ENCODE results near the gene ZFP30.

ZFP30 gene

GRCh38 chr19:37594304-37594981 lies 60.8 kb downstream of the ZFP30 start, which contains the start of the genes ZNF540 and ZNF571:
Gene ZNF540, plus strand, starts transcription at chr19:37594876. Its CDS starts 3,572 bp downstream, at chr19:37598448.
Gene ZNF571, minus strand, starts transcription at chr19:37594792. Its CDS starts 8,116 bp downstream, at chr19:37586676.
- peak; percentile 99 for ATAC-seq
- TF ChIP-seq ISL1 (CRISPR knock-in tag; IDR thresholded peaks at IDR 0.05) (no peak), BACH2 (CRISPR knock-in tag; IDR thresholded peaks at IDR 0.05; ENCODE audit: borderline replicate concordance) (no peak), ESRRG (CRISPR knock-in tag; IDR thresholded peaks at IDR 0.05) (no peak), POU6F1 (CRISPR knock-in tag; IDR thresholded peaks at IDR 0.05; ENCODE audit: borderline replicate concordance, low read depth) (no peak), TCF4 (CRISPR knock-in tag; IDR thresholded peaks at IDR 0.05; ENCODE audit: borderline replicate concordance) (no peak), ZNF8 (CRISPR knock-in tag; IDR thresholded peaks at IDR 0.05) (no peak), ZNF70 (CRISPR knock-in tag; IDR thresholded peaks at IDR 0.05) (no peak)
- TF ChIP-seq, protein P1, sequence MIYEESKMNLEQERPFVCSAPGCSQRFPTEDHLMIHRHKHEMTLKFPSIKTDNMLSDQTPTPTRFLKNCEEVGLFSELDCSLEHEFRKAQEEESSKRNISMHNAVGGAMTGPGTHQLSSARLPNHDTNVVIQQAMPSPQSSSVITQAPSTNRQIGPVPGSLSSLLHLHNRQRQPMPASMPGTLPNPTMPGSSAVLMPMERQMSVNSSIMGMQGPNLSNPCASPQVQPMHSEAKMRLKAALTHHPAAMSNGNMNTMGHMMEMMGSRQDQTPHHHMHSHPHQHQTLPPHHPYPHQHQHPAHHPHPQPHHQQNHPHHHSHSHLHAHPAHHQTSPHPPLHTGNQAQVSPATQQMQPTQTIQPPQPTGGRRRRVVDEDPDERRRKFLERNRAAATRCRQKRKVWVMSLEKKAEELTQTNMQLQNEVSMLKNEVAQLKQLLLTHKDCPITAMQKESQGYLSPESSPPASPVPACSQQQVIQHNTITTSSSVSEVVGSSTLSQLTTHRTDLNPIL (CRISPR knock-in tag; IDR thresholded peaks at IDR 0.05; ENCODE audit: low read depth), result no peak
- TF ChIP-seq, protein P2, sequence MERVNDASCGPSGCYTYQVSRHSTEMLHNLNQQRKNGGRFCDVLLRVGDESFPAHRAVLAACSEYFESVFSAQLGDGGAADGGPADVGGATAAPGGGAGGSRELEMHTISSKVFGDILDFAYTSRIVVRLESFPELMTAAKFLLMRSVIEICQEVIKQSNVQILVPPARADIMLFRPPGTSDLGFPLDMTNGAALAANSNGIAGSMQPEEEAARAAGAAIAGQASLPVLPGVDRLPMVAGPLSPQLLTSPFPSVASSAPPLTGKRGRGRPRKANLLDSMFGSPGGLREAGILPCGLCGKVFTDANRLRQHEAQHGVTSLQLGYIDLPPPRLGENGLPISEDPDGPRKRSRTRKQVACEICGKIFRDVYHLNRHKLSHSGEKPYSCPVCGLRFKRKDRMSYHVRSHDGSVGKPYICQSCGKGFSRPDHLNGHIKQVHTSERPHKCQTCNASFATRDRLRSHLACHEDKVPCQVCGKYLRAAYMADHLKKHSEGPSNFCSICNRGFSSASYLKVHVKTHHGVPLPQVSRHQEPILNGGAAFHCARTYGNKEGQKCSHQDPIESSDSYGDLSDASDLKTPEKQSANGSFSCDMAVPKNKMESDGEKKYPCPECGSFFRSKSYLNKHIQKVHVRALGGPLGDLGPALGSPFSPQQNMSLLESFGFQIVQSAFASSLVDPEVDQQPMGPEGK (CRISPR knock-in tag; IDR thresholded peaks at IDR 0.05; ENCODE audit: borderline replicate concordance), result peak; percentile 38; the same call in 1 of the 2 replicates

GRCh38 chr19:37593996-37594303 lies 61.3 kb downstream of the ZFP30 start:
- ATAC-seq, result no peak
- TF ChIP-seq TCF4 (CRISPR knock-in tag; IDR thresholded peaks at IDR 0.05; ENCODE audit: borderline replicate concordance) (no peak), CSDC2 (CRISPR knock-in tag; IDR thresholded peaks at IDR 0.05) (no peak), SNAI2 (CRISPR knock-in tag; IDR thresholded peaks at IDR 0.05) (no peak), OSR1 (CRISPR knock-in tag; IDR thresholded peaks at IDR 0.05) (no peak), ESRRG (CRISPR knock-in tag; IDR thresholded peaks at IDR 0.05) (no peak), ZNF565 (CRISPR knock-in tag; conservative IDR thresholded peaks at IDR 0.05; ENCODE audit: low read depth) (no peak), ZC3H10 (CRISPR knock-in tag; IDR thresholded peaks at IDR 0.05) (no peak), ZFP3 (CRISPR knock-in tag; IDR thresholded peaks at IDR 0.05) (no peak)
- TF ChIP-seq, protein P2 (CRISPR knock-in tag; IDR thresholded peaks at IDR 0.05; ENCODE audit: borderline replicate concordance), result no peak
- TF ChIP-seq, protein P1 (CRISPR knock-in tag; IDR thresholded peaks at IDR 0.05; ENCODE audit: low read depth), result no peak
- TF ChIP-seq, protein P3, sequence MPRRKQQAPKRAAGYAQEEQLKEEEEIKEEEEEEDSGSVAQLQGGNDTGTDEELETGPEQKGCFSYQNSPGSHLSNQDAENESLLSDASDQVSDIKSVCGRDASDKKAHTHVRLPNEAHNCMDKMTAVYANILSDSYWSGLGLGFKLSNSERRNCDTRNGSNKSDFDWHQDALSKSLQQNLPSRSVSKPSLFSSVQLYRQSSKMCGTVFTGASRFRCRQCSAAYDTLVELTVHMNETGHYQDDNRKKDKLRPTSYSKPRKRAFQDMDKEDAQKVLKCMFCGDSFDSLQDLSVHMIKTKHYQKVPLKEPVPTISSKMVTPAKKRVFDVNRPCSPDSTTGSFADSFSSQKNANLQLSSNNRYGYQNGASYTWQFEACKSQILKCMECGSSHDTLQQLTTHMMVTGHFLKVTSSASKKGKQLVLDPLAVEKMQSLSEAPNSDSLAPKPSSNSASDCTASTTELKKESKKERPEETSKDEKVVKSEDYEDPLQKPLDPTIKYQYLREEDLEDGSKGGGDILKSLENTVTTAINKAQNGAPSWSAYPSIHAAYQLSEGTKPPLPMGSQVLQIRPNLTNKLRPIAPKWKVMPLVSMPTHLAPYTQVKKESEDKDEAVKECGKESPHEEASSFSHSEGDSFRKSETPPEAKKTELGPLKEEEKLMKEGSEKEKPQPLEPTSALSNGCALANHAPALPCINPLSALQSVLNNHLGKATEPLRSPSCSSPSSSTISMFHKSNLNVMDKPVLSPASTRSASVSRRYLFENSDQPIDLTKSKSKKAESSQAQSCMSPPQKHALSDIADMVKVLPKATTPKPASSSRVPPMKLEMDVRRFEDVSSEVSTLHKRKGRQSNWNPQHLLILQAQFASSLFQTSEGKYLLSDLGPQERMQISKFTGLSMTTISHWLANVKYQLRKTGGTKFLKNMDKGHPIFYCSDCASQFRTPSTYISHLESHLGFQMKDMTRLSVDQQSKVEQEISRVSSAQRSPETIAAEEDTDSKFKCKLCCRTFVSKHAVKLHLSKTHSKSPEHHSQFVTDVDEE (CRISPR knock-in tag; IDR thresholded peaks at IDR 0.05), result no peak

GRCh38 chr19:37583340-37583739 lies 71.9 kb downstream of the ZFP30 start:
- ATAC-seq, result no peak
- TF ChIP-seq ZFP30 (CRISPR knock-in tag; IDR thresholded peaks at IDR 0.05), result no peak
- TF ChIP-seq ZNF565 (CRISPR knock-in tag; conservative IDR thresholded peaks at IDR 0.05; ENCODE audit: low read depth), result no peak
- no peak for TF ChIP-seq ARNTL (CRISPR knock-in tag; IDR thresholded peaks at IDR 0.05; ENCODE audit: borderline replicate concordance, low read depth)
- TF ChIP-seq OSR1 (CRISPR knock-in tag; IDR thresholded peaks at IDR 0.05), result no peak
- TF ChIP-seq, protein P4, sequence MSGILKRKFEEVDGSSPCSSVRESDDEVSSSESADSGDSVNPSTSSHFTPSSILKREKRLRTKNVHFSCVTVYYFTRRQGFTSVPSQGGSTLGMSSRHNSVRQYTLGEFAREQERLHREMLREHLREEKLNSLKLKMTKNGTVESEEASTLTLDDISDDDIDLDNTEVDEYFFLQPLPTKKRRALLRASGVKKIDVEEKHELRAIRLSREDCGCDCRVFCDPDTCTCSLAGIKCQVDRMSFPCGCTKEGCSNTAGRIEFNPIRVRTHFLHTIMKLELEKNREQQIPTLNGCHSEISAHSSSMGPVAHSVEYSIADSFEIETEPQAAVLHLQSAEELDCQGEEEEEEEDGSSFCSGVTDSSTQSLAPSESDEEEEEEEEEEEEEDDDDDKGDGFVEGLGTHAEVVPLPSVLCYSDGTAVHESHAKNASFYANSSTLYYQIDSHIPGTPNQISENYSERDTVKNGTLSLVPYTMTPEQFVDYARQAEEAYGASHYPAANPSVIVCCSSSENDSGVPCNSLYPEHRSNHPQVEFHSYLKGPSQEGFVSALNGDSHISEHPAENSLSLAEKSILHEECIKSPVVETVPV (CRISPR knock-in tag; IDR thresholded peaks at IDR 0.05), result no peak
- no peak for TF ChIP-seq ESRRG (CRISPR knock-in tag; IDR thresholded peaks at IDR 0.05)
- TF ChIP-seq, protein P2 (CRISPR knock-in tag; IDR thresholded peaks at IDR 0.05; ENCODE audit: borderline replicate concordance), result no peak
- TF ChIP-seq ISL1 (CRISPR knock-in tag; IDR thresholded peaks at IDR 0.05), result no peak
- no peak for TF ChIP-seq PPARA (CRISPR knock-in tag; IDR thresholded peaks at IDR 0.05; ENCODE audit: borderline replicate concordance)
- TF ChIP-seq, protein P1 (CRISPR knock-in tag; IDR thresholded peaks at IDR 0.05; ENCODE audit: low read depth), result no peak
- TF ChIP-seq ZFP3 (CRISPR knock-in tag; IDR thresholded peaks at IDR 0.05), result no peak
